ENCODE measurements around the gene RASAL1. TPM values are rescaled to one million over a fixed set of nuclear protein-coding genes. Genes with fewer than 3 reads are reported as not detected.

The RASAL1 gene
- total RNA-seq, 1 experiment from 2014 or later: 8.1 TPM

GRCh38 chr12:113077057-113077858 is 58.3 kb downstream of the RASAL1 start (continued):
- TF ChIP-seq, protein P1, sequence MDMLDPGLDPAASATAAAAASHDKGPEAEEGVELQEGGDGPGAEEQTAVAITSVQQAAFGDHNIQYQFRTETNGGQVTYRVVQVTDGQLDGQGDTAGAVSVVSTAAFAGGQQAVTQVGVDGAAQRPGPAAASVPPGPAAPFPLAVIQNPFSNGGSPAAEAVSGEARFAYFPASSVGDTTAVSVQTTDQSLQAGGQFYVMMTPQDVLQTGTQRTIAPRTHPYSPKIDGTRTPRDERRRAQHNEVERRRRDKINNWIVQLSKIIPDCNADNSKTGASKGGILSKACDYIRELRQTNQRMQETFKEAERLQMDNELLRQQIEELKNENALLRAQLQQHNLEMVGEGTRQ (CRISPR knock-in tag; IDR thresholded peaks at IDR 0.05): no peak
- TF ChIP-seq, protein P2, sequence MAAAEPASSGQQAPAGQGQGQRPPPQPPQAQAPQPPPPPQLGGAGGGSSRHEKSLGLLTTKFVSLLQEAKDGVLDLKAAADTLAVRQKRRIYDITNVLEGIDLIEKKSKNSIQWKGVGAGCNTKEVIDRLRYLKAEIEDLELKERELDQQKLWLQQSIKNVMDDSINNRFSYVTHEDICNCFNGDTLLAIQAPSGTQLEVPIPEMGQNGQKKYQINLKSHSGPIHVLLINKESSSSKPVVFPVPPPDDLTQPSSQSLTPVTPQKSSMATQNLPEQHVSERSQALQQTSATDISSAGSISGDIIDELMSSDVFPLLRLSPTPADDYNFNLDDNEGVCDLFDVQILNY (CRISPR knock-in tag; IDR thresholded peaks at IDR 0.05): 0 out of 2 replicates have a peak, but pooled peaks have one; percentile 29

- Mint-ChIP-seq H3K9me3 (no peaks in the 10 kb centered on the region), H3K4me3 (no peak overlapping the region), H3K36me3 (no peaks in the 10 kb centered on the region), H3K27ac (no peak overlapping the region), H3K27me3 (ENCODE audit: low read depth) (peaks cover 54% of the 10 kb centered on the region), H3K4me1 (peaks cover 3% of the 10 kb centered on the region)
- DNase-seq (ENCODE audit: low spot score): no peak
- ATAC-seq: no peak
- CTCF ChIA-PET: interaction anchor here (2.1 kb wide), 1 partner anchor 22 kb away, joined by 6 read pairs; no protein-coding TSS in a partner anchor
- POLR2A ChIA-PET: no interaction called here
- TF ChIP-seq, protein P3, sequence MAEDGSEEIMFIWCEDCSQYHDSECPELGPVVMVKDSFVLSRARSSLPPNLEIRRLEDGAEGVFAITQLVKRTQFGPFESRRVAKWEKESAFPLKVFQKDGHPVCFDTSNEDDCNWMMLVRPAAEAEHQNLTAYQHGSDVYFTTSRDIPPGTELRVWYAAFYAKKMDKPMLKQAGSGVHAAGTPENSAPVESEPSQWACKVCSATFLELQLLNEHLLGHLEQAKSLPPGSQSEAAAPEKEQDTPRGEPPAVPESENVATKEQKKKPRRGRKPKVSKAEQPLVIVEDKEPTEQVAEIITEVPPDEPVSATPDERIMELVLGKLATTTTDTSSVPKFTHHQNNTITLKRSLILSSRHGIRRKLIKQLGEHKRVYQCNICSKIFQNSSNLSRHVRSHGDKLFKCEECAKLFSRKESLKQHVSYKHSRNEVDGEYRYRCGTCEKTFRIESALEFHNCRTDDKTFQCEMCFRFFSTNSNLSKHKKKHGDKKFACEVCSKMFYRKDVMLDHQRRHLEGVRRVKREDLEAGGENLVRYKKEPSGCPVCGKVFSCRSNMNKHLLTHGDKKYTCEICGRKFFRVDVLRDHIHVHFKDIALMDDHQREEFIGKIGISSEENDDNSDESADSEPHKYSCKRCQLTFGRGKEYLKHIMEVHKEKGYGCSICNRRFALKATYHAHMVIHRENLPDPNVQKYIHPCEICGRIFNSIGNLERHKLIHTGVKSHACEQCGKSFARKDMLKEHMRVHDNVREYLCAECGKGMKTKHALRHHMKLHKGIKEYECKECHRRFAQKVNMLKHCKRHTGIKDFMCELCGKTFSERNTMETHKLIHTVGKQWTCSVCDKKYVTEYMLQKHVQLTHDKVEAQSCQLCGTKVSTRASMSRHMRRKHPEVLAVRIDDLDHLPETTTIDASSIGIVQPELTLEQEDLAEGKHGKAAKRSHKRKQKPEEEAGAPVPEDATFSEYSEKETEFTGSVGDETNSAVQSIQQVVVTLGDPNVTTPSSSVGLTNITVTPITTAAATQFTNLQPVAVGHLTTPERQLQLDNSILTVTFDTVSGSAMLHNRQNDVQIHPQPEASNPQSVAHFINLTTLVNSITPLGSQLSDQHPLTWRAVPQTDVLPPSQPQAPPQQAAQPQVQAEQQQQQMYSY (CRISPR knock-in tag; IDR thresholded peaks at IDR 0.05): no peak
- TF ChIP-seq E2F1 (CRISPR knock-in tag; IDR thresholded peaks at IDR 0.05): no peak
- TF ChIP-seq ZNF671 (CRISPR knock-in tag; IDR thresholded peaks at IDR 0.05): no peak
- TF ChIP-seq CREB1 (CRISPR knock-in tag; IDR thresholded peaks at IDR 0.05): no peak
- no peak for TF ChIP-seq TCF7 (CRISPR knock-in tag; IDR thresholded peaks at IDR 0.05; ENCODE audit: low read depth)
- no peak for TF ChIP-seq ZNF512 (CRISPR knock-in tag; IDR thresholded peaks at IDR 0.05; ENCODE audit: borderline replicate concordance)
- TF ChIP-seq KAT7 (CRISPR knock-in tag; IDR thresholded peaks at IDR 0.05; ENCODE audit: borderline replicate concordance): no peak
- no peak for TF ChIP-seq OVOL2 (CRISPR knock-in tag; IDR thresholded peaks at IDR 0.05; ENCODE audit: borderline replicate concordance)
- no peak for TF ChIP-seq ETV6 (CRISPR knock-in tag; IDR thresholded peaks at IDR 0.05)
- TF ChIP-seq TEAD1 (CRISPR knock-in tag; IDR thresholded peaks at IDR 0.05): no peak
Measured at GRCh38 chr12:113075137-113075683, 60.4 kb downstream of the RASAL1 start.

- DNase-seq (ENCODE audit: low spot score) (no peak), ATAC-seq (no peak)
- Mint-ChIP-seq H3K27me3 (ENCODE audit: low read depth) (peaks cover 41% of the 10 kb centered on the region), H3K36me3 (no peaks in the 10 kb centered on the region), H3K27ac (no peak overlapping the region), H3K4me1 (peaks cover 8% of the 10 kb centered on the region), H3K4me3 (no peak overlapping the region), H3K9me3 (no peaks in the 10 kb centered on the region)
- POLR2A ChIA-PET: no interaction called here
- TF ChIP-seq ZBTB21 (CRISPR knock-in tag; IDR thresholded peaks at IDR 0.05; ENCODE audit: borderline replicate concordance): no peak
- no peak for TF ChIP-seq TCF7 (CRISPR knock-in tag; IDR thresholded peaks at IDR 0.05; ENCODE audit: low read depth)
- CTCF ChIA-PET: interaction anchor here (2.1 kb wide), 1 partner anchor 24 kb away, joined by 6 read pairs; no protein-coding TSS in a partner anchor
Measured at GRCh38 chr12:113073586-113073985, 62.0 kb downstream of the RASAL1 start.
